Hepatocyte (in vitro differentiated cells): ENCODE measurements around the gene SLC25A21. TPM values are rescaled to one million over a fixed set of nuclear protein-coding genes. Genes with fewer than 3 reads are reported as not detected.

Source experiments
- DNase-seq: peaks from one replicate; pipeline ENCODE4 v3.0.0-alpha.2; 2016; ENCODE audit warnings: low spot score
- H2AFZ ChIP-seq: fragments of 200-600 bp; sonication (generic); 2 replicates; pipeline ENCODE4 v1.6.0; 2016; ENCODE audit warnings: antibody characterized with exemption, mild to moderate bottlenecking
- H3K27ac ChIP-seq: fragments of 200-600 bp; sonication (generic); 2 replicates; pipeline ENCODE4 v1.5.1; 2016; ENCODE audit warnings: mild to moderate bottlenecking
- H3K27me3 ChIP-seq: fragments of 200-600 bp; sonication (generic); 2 replicates; pipeline ENCODE4 v1.6.1; 2016
- H3K36me3 ChIP-seq: fragments of 200-600 bp; sonication (generic); replicated peaks from 2 replicates; pipeline ENCODE4 v1.5.1; 2016; ENCODE audit warnings: low read depth; ENCODE audit not compliant: insufficient read depth
- H3K4me1 ChIP-seq: fragments of 200-600 bp; sonication (generic); 2 replicates; pipeline ENCODE4 v1.5.1; 2016; ENCODE audit warnings: mild to moderate bottlenecking, moderate library complexity; ENCODE audit not compliant: insufficient read depth
- H3K4me2 ChIP-seq: fragments of 200-600 bp; sonication (generic); 2 replicates; pipeline ENCODE4 v1.6.0; 2016
- H3K4me3 ChIP-seq: fragments of 200-600 bp; sonication (generic); 2 replicates; pipeline ENCODE4 v1.5.1; 2016; ENCODE audit warnings: mild to moderate bottlenecking
- H3K79me2 ChIP-seq: fragments of 200-600 bp; sonication (generic); 2 replicates; pipeline ENCODE4 v1.6.0; 2017; ENCODE audit warnings: mild to moderate bottlenecking
- H3K9me2 ChIP-seq: fragments of 200-600 bp; sonication (generic); replicated peaks from 2 replicates; pipeline ENCODE4 v1.6.0; 2017; ENCODE audit warnings: mild to moderate bottlenecking; ENCODE audit not compliant: insufficient read depth
- H3K9me3 ChIP-seq: fragments of 200-600 bp; sonication (generic); 2 replicates; pipeline ENCODE4 v1.5.1; 2016; ENCODE audit warnings: low read depth, mild to moderate bottlenecking
- H4K20me1 ChIP-seq: fragments of 200-600 bp; sonication (generic); 2 replicates; pipeline ENCODE4 v1.6.0; 2016; ENCODE audit warnings: mild to moderate bottlenecking; ENCODE audit not compliant: insufficient read depth, poor library complexity, severe bottlenecking
- CTCF ChIP-seq: fragments of 200-600 bp; sonication (generic); IDR thresholded peaks from 2 replicates; pipeline ENCODE4 v1.5.1; 2016; ENCODE audit warnings: antibody characterized with exemption, mild to moderate bottlenecking; ENCODE audit not compliant: poor library complexity
- EZH2 ChIP-seq: fragments of 200-600 bp; sonication (generic); IDR thresholded peaks from 2 replicates; pipeline ENCODE4 v1.6.1; 2016; ENCODE audit warnings: antibody characterized with exemption, mild to moderate bottlenecking, borderline replicate concordance
- EZH2phosphoT487 ChIP-seq: fragments of 200-600 bp; sonication (generic); IDR thresholded peaks from one replicate; pipeline ENCODE4 v1.6.1; 2018; ENCODE audit warnings: antibody characterized with exemption, mild to moderate bottlenecking, low read depth, moderate library complexity; ENCODE audit not compliant: unreplicated experiment, severe bottlenecking
- WGBS: methylation state at CpG from one replicate; pipeline ENCODE4 v1.1.6; 2016; ENCODE audit warnings: low lambda C conversion rate; ENCODE audit errors: missing lambda C conversion rate; 5-methylcytosine and 5-hydroxymethylcytosine counted together
- polyA plus RNA-seq: library from polyadenylated mRNA; unstranded; fragments of >200 nt; fragmentation: Nextera tagmentation; extraction: Ambion mirVana; gene quantifications from 2 replicates; pipeline ENCODE4 v1.2.1, GENCODE V29; 2016
- total RNA-seq: library from RNA; depleted of rRNA; stranded (reverse); fragments of >200 nt; gene quantifications from 2 replicates; pipeline ENCODE4 v1.2.3, GENCODE V29; 2014

SLC25A21 gene
- total and polyA plus RNA-seq, 2 experiments from 2014 or later = 1.4 to 1.6 TPM

DNA sequence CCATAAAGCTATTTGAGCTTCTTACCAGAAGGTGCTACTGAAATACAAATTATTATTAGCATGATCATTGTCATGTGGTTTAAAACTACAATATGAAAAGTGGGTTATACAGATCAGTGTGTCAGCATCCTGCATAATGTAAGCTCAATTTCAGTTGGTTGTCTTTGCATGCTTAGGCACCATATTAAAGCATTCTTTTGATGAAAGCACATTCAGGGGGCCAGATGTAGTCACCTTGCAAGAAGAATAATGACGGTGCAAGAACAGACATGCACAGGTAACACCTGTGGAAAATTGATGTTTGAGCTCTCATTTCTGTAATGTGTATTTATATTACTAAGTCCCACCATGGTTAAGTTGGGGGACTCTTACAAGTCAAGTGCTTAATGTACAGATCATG is 386.9 kb downstream of the SLC25A21 start:
- 96% methylated on average over 1 of the region's 1 CpG for WGBS
- H3K27me3 ChIP-seq = no peaks in the 10 kb centered on the region
- H3K4me1 ChIP-seq = no peaks in the 10 kb centered on the region
- no peak overlapping the region for H3K4me3 ChIP-seq
- no peaks in the 10 kb centered on the region for H3K36me3 ChIP-seq
- no peaks in the 10 kb centered on the region for H4K20me1 ChIP-seq
- H2AFZ ChIP-seq = no peak overlapping the region
- no peaks in the 10 kb centered on the region for H3K79me2 ChIP-seq
- H3K9me3 ChIP-seq = no peaks in the 10 kb centered on the region
- no peak for DNase-seq
- no peak for TF ChIP-seq CTCF
- TF ChIP-seq EZH2phosphoT487 = no peak
- TF ChIP-seq EZH2 = no peak
- no peak overlapping the region for H3K4me2 ChIP-seq
- H3K27ac ChIP-seq = no peak overlapping the region
- no peaks in the 10 kb centered on the region for H3K9me2 ChIP-seq

GRCh38 chr14:36784541-36784940 is 387.9 kb downstream of the SLC25A21 start:
- no peak overlapping the region for H3K4me3 ChIP-seq
- 78% methylated on average over 1 of the region's 1 CpG for WGBS
- H3K4me2 ChIP-seq = no peak overlapping the region
- TF ChIP-seq EZH2phosphoT487 (no peak), EZH2 (no peak), CTCF (no peak)
- H4K20me1 ChIP-seq = no peaks in the 10 kb centered on the region
- no peak for DNase-seq
- H3K36me3 ChIP-seq = no peaks in the 10 kb centered on the region
- no peaks in the 10 kb centered on the region for H3K27me3 ChIP-seq
- no peak overlapping the region for H2AFZ ChIP-seq
- H3K9me3 ChIP-seq = no peaks in the 10 kb centered on the region
- H3K79me2 ChIP-seq = no peaks in the 10 kb centered on the region
- H3K27ac ChIP-seq = no peak overlapping the region
- no peaks in the 10 kb centered on the region for H3K9me2 ChIP-seq
- no peaks in the 10 kb centered on the region for H3K4me1 ChIP-seq

GRCh38 chr14:36781897-36782296 is 390.5 kb downstream of the SLC25A21 start:
- Histone ChIP-seq H3K9me3 (no peaks in the 10 kb centered on the region), H3K9me2 (no peaks in the 10 kb centered on the region), H3K4me2 (no peak overlapping the region), H3K79me2 (no peaks in the 10 kb centered on the region), H3K4me3 (no peak overlapping the region), H4K20me1 (no peaks in the 10 kb centered on the region), H2AFZ (no peak overlapping the region), H3K27ac (no peak overlapping the region), H3K27me3 (no peaks in the 10 kb centered on the region), H3K36me3 (no peaks in the 10 kb centered on the region), H3K4me1 (no peaks in the 10 kb centered on the region)
- no peak for DNase-seq
- no peak for TF ChIP-seq EZH2phosphoT487
- TF ChIP-seq EZH2 = no peak
- TF ChIP-seq CTCF = no peak
- WGBS = 78% methylated on average over 2 of the region's 2 CpGs

DNA sequence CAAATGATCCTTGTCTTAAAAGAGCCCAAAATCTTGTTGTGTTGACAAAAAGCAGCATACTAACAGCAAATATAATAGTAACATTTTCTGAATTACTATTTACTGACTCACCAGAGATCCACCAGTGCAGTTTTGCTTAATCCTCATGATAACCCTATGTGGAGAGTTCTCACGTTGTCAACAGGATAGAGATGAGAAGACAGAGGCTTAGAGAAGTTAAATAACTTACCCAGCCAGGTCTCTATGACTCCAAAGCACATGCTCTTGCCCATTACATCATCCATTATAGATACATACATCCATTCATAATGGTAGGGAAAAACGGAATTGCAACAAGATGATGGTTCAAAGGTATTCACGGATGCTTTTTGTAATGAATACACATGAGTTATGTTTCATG is 398.8 kb downstream of the SLC25A21 start:
- no peaks in the 10 kb centered on the region for H4K20me1 ChIP-seq
- H2AFZ ChIP-seq = no peak overlapping the region
- no peaks in the 10 kb centered on the region for H3K27me3 ChIP-seq
- TF ChIP-seq CTCF = no peak
- no peak for TF ChIP-seq EZH2
- TF ChIP-seq EZH2phosphoT487 = no peak
- no peak overlapping the region for H3K27ac ChIP-seq
- no peaks in the 10 kb centered on the region for H3K9me2 ChIP-seq
- no peaks in the 10 kb centered on the region for H3K79me2 ChIP-seq
- H3K4me1 ChIP-seq = no peaks in the 10 kb centered on the region
- no peaks in the 10 kb centered on the region for H3K9me3 ChIP-seq
- no peak for DNase-seq
- H3K4me2 ChIP-seq = no peak overlapping the region
- WGBS = 58% methylated on average over 3 of the region's 3 CpGs
- H3K36me3 ChIP-seq = no peaks in the 10 kb centered on the region
- H3K4me3 ChIP-seq = no peak overlapping the region
